SK-N-SH (cell line): ENCODE measurements around the gene KBTBD13. TPM values are rescaled to one million over a fixed set of nuclear protein-coding genes. Genes with fewer than 3 reads are reported as not detected.

ENCODE experiments used
- CTCF ChIA-PET: fragments of 300-600, 350-600 bp; formaldehyde crosslinking; extraction: SDS; loops from one replicate; lab custom pipeline; 2021; lab: Yijun Ruan, JAX
- POLR2A ChIA-PET: fragments of 350-600 bp; sonication (Branson Sonifier 250); formaldehyde crosslinking; extraction: SDS; loops from one replicate; lab custom pipeline; 2020; ENCODE audit warnings: antibody characterized with exemption, inconsistent platforms; lab: Yijun Ruan, JAX
- DNase-seq: peaks from one replicate; pipeline ENCODE4 v3.0.0; 2012
- H2AFZ ChIP-seq: fragments of 200-600 bp; sonication (generic); 2 replicates; pipeline ENCODE4 v1.8.1; 2016; ENCODE audit warnings: antibody characterized with exemption, mild to moderate bottlenecking, low read depth
- H3F3A ChIP-seq: fragments of 200-600 bp; sonication (generic); replicated peaks from 2 replicates; pipeline ENCODE3; 2016; ENCODE audit warnings: antibody characterized with exemption, mild to moderate bottlenecking; ENCODE audit not compliant: insufficient read depth
- H3K27ac ChIP-seq, 2 experiments: fragments of 200-500 bp in 1 of 2; fragments of 200-600 bp in 1 of 2; sonication (Bioruptor generic) in 1 of 2; sonication (generic), shearing (Covaris generic) in 1 of 2; 2 replicates each; pipeline versions ENCODE4 v1.5.1 to v1.6.1; 2014 to 2016; ENCODE audit warnings: low read depth in 2 of 2, inconsistent platforms in 1 of 2, low read length in 1 of 2, mild to moderate bottlenecking in 1 of 2, mixed read lengths in 1 of 2
- H3K27me3 ChIP-seq: fragments of 200-600 bp; sonication (generic), shearing (Covaris generic); 2 replicates; pipeline ENCODE4 v1.6.1; 2016; ENCODE audit warnings: mixed run types; ENCODE audit not compliant: insufficient read depth
- H3K36me3 ChIP-seq, 2 experiments: fragments of 200-500 bp in 1 of 2; fragments of 200-600 bp in 1 of 2; sonication (Bioruptor generic) in 1 of 2; sonication (generic) in 1 of 2; replicated peaks in 1 of 2; 2 replicates each; pipeline versions ENCODE3 to v1.5.1; 2014 to 2016; ENCODE audit warnings: low read length in 1 of 2, mild to moderate bottlenecking in 1 of 2; ENCODE audit not compliant: insufficient read depth in 2 of 2, control insufficient read depth in 1 of 2
- H3K4me1 ChIP-seq, 2 experiments: fragments of 200-500 bp in 1 of 2; fragments of 200-600 bp in 1 of 2; sonication (Bioruptor generic) in 1 of 2; sonication (generic), shearing (Covaris generic) in 1 of 2; 2 replicates each; pipeline versions ENCODE4 v1.5.1 to v1.6.1; 2014 to 2016; ENCODE audit warnings: low read depth in 1 of 2, low read length in 1 of 2, mixed run types in 1 of 2; ENCODE audit not compliant: insufficient read depth in 2 of 2, control insufficient read depth in 1 of 2
- H3K4me2 ChIP-seq: fragments of 200-600 bp; sonication (generic), shearing (Covaris generic); 2 replicates; pipeline ENCODE4 v1.6.1; 2017; ENCODE audit warnings: mixed run types
- H3K4me3 ChIP-seq, 2 experiments: fragments of 200-500 bp in 1 of 2; fragments of 200-600 bp in 1 of 2; sonication (Bioruptor generic) in 1 of 2; sonication (generic), shearing (Covaris generic) in 1 of 2; 2 replicates each; pipeline versions ENCODE4 v1.5.1 to v1.8.1; 2014 to 2016; ENCODE audit warnings: low read depth in 2 of 2, inconsistent platforms in 1 of 2, low read length in 1 of 2, mild to moderate bottlenecking in 1 of 2, mixed read lengths in 1 of 2, moderate library complexity in 1 of 2
- H3K79me2 ChIP-seq: fragments of 200-600 bp; sonication (generic); 2 replicates; pipeline ENCODE4 v1.8.1; 2017; ENCODE audit warnings: mild to moderate bottlenecking; ENCODE audit not compliant: insufficient read depth
- H3K9ac ChIP-seq: fragments of 200-600 bp; sonication (generic); 2 replicates; pipeline ENCODE4 v1.6.1; 2017; ENCODE audit warnings: mixed run types
- H3K9me2 ChIP-seq: fragments of 200-600 bp; sonication (generic); 2 replicates; pipeline ENCODE4 v1.6.1; 2017; ENCODE audit warnings: mixed run types
- H3K9me3 ChIP-seq: fragments of 200-600 bp; sonication (generic); 2 replicates; pipeline ENCODE4 v1.6.1; 2017; ENCODE audit warnings: mixed run types, mild to moderate bottlenecking, moderate library complexity
- H4K20me1 ChIP-seq: fragments of 200-600 bp; sonication (generic); 2 replicates; pipeline ENCODE4 v1.6.1; 2017; ENCODE audit warnings: mild to moderate bottlenecking, mixed run types; ENCODE audit not compliant: insufficient read depth
- CHD2 ChIP-seq: fragments of 150-350 bp; IDR thresholded peaks from 2 replicates; pipeline ENCODE4 v1.6.1; 2018; ENCODE audit warnings: low read length; ENCODE audit not compliant: partially characterized antibody
- EZH2phosphoT487 ChIP-seq: fragments of 200-600 bp; sonication (generic); IDR thresholded peaks from 2 replicates; pipeline ENCODE4 v1.6.1; 2017; ENCODE audit warnings: low read depth, mixed run types, mild to moderate bottlenecking, antibody characterized with exemption, moderate library complexity, borderline replicate concordance
- FOSL2 ChIP-seq: IDR thresholded peaks from 2 replicates; pipeline ENCODE4 v1.4.0; 2012; ENCODE audit warnings: low read depth, mild to moderate bottlenecking, moderate library complexity, borderline replicate concordance
- FOXJ3 ChIP-seq: sonication (generic); formaldehyde crosslinking; IDR thresholded peaks from 2 replicates; pipeline ENCODE4 v1.5.1; 2020; ENCODE audit warnings: mild to moderate bottlenecking, missing genetic modification reagents
- MEF2A ChIP-seq: IDR thresholded peaks from 2 replicates; pipeline ENCODE4 v1.4.0; 2012; ENCODE audit warnings: low read depth, borderline replicate concordance
- NFIC ChIP-seq: IDR thresholded peaks from 2 replicates; pipeline ENCODE4 v1.4.0; 2012; ENCODE audit warnings: borderline replicate concordance
- PBX3 ChIP-seq: IDR thresholded peaks from 2 replicates; pipeline ENCODE4; 2012
- RAD21 ChIP-seq: IDR thresholded peaks from 2 replicates; pipeline ENCODE4 v1.6.1; 2012; ENCODE audit warnings: mild to moderate bottlenecking, low read length
- REST ChIP-seq: IDR thresholded peaks from 2 replicates; pipeline ENCODE4 v1.6.1; 2012; ENCODE audit warnings: mild to moderate bottlenecking, low read depth, low read length, moderate library complexity
- SIN3A ChIP-seq: IDR thresholded peaks from 2 replicates; pipeline ENCODE4 v1.6.1; 2012; ENCODE audit warnings: low read depth, mild to moderate bottlenecking, low read length, moderate library complexity, borderline replicate concordance
- SMC3 ChIP-seq: IDR thresholded peaks from 2 replicates; pipeline ENCODE4 v1.6.1; 2012; ENCODE audit warnings: low read depth, low read length, improper control_type of control experiment
- WGBS: methylation state at CpG from one replicate; pipeline ENCODE4 v1.1.6; 2017; ENCODE audit warnings: low lambda C conversion rate; 5-methylcytosine and 5-hydroxymethylcytosine counted together
- polyA plus RNA-seq, 3 experiments: library from polyadenylated mRNA; depleted of rRNA; stranded (reverse); fragments of >200 nt; gene quantifications; 2 replicates each; pipeline ENCODE4 v1.2.3, GENCODE V29; 2012
- TF ChIP-seq, protein P1 (sequence below): fragments of 150-350 bp; IDR thresholded peaks from 2 replicates; pipeline ENCODE4 v1.6.1; 2016; ENCODE audit warnings: mild to moderate bottlenecking, low read depth, low read length

The KBTBD13 gene
- polyA plus RNA-seq, 1 of the 3 experiments (the other 2 are of a cell fraction): not detected

GRCh38 chr15:65086680-65087111 is 10.2 kb downstream of the KBTBD13 start:
- ChIA-PET POLR2A (interaction anchor here (1.0 kb wide), 1 partner anchor 28 kb away, joined by 3 read pairs; the partner anchor contains the start of gene UBAP1L), CTCF (interaction anchor here (0.7 to 8.3 kb wide), 21 partner anchors 9 to 356 kb away, joined by 3 to 99 read pairs (median 5); partner anchors contain the start of genes KBTBD13, RASL12 and UBAP1L)
- 77% methylated on average over 4 of the region's 6 CpGs for WGBS

GRCh38 chr15:65087411-65087810 is 10.9 kb downstream of the KBTBD13 start:
- ChIA-PET CTCF (interaction anchor here (0.7 to 8.3 kb wide), 20 partner anchors 8 to 359 kb away, joined by 3 to 99 read pairs (median 5); partner anchors contain the start of genes KBTBD13 and RASL12), POLR2A (interaction anchor here (1.0 kb wide), 1 partner anchor 27 kb away, joined by 3 read pairs; the partner anchor contains the start of gene UBAP1L)
- Histone ChIP-seq H3F3A (no peaks in the 10 kb centered on the region), H3K9me3 (no peaks in the 10 kb centered on the region), H3K36me3 (peaks cover 0 to 2% of the 10 kb centered on the region in 2 experiments), H3K27me3 (no peaks in the 10 kb centered on the region), H3K4me1 (peaks cover 0 to 34% of the 10 kb centered on the region in 2 experiments; a peak in 1 of 4 replicates), H3K79me2 (no peaks in the 10 kb centered on the region), H3K4me2 (no peak overlapping the region), H3K27ac (no peak overlapping the region), H3K4me3 (no peak overlapping the region), H3K9ac (no peak overlapping the region), H2AFZ (no peak overlapping the region), H3K9me2 (no peaks in the 10 kb centered on the region), H4K20me1 (no peaks in the 10 kb centered on the region)
- WGBS: 46% methylated on average over 2 of the region's 3 CpGs
- TF ChIP-seq EZH2phosphoT487 (no peak), FOXJ3 (CRISPR knock-in tag) (no peak), NFIC (no peak), FOSL2 (no peak), MEF2A (no peak), CHD2 (no peak), SMC3 (no peak), PBX3 (no peak), SIN3A (no peak), RAD21 (no peak), REST (no peak)
- TF ChIP-seq, protein P1, sequence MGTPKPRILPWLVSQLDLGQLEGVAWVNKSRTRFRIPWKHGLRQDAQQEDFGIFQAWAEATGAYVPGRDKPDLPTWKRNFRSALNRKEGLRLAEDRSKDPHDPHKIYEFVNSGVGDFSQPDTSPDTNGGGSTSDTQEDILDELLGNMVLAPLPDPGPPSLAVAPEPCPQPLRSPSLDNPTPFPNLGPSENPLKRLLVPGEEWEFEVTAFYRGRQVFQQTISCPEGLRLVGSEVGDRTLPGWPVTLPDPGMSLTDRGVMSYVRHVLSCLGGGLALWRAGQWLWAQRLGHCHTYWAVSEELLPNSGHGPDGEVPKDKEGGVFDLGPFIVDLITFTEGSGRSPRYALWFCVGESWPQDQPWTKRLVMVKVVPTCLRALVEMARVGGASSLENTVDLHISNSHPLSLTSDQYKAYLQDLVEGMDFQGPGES: no peak
- DNase-seq: no peak

More at GRCh38 chr15:65086680-65087111, 10.2 kb downstream of the KBTBD13 start:
- Histone ChIP-seq H3K36me3 (no peaks in the 10 kb centered on the region), H3K27ac (no peak overlapping the region), H3K4me2 (no peak overlapping the region), H3K27me3 (no peaks in the 10 kb centered on the region), H3K9me3 (no peaks in the 10 kb centered on the region)
- TF ChIP-seq FOSL2 (no peak), NFIC (no peak), RAD21 (no peak)
- TF ChIP-seq, all 33 proteins: peak for 0
- no peaks in the 10 kb centered on the region for H3F3A ChIP-seq
- H3K4me3 ChIP-seq: no peak overlapping the region
- no peaks in the 10 kb centered on the region for H4K20me1 ChIP-seq
- H3K9ac ChIP-seq: no peak overlapping the region
- no peaks in the 10 kb centered on the region for H3K9me2 ChIP-seq
- peak; percentile 73 for DNase-seq
- H2AFZ ChIP-seq: no peak overlapping the region
- H3K4me1 ChIP-seq: peaks cover 0 to 35% of the 10 kb centered on the region in 2 experiments; a peak in 1 of 4 replicates
- H3K79me2 ChIP-seq: no peaks in the 10 kb centered on the region
